HepG2 (cell line): ENCODE results near the gene HAP1. TPM values are rescaled to one million over a fixed set of nuclear protein-coding genes. Genes with fewer than 3 reads are reported as not detected.
A peak's percentile ranks its signal among the peaks of the same experiment; 100 is the strongest.

ENCODE experiments used
- DPF2 ChIP-seq: sonication (generic); formaldehyde crosslinking; IDR thresholded peaks from 2 replicates; pipeline ENCODE4 v1.4.0; 2020; ENCODE audit warnings: mild to moderate bottlenecking, low read depth, missing genetic modification reagents, borderline replicate concordance
- KMT2A ChIP-seq: sonication (generic); formaldehyde crosslinking; IDR thresholded peaks from 2 replicates; pipeline ENCODE4 v1.4.0; 2020; ENCODE audit warnings: missing genetic modification reagents
- MAX ChIP-seq: IDR thresholded peaks from 2 replicates; pipeline ENCODE4 v1.6.1; 2012; ENCODE audit warnings: inconsistent platforms
- PAF1 ChIP-seq: IDR thresholded peaks from 2 replicates; pipeline ENCODE4 v1.6.1; 2016; ENCODE audit warnings: missing genetic modification reagents, missing compliant biosample characterization
- PAX8 ChIP-seq: sonication (generic); formaldehyde crosslinking; IDR thresholded peaks from 2 replicates; pipeline ENCODE4 v1.8.0; 2022; ENCODE audit warnings: mild to moderate bottlenecking, missing genetic modification reagents, borderline replicate concordance
- POLR2A ChIP-seq, 2 experiments: IDR thresholded peaks; 2 replicates each; pipeline ENCODE4 v1.6.1; 2011; ENCODE audit warnings: low read depth in 2 of 2, low read length in 2 of 2, mild to moderate bottlenecking in 1 of 2, moderate library complexity in 1 of 2; ENCODE audit not compliant: insufficient read depth in 1 of 2
- POLR2AphosphoS2 ChIP-seq: IDR thresholded peaks from 2 replicates; pipeline ENCODE4 v1.6.1; 2011; ENCODE audit warnings: low read depth, low read length, improper control_type of control experiment
- RELA ChIP-seq: sonication (generic); formaldehyde crosslinking; IDR thresholded peaks from 2 replicates; pipeline ENCODE4 v1.4.0; 2020; ENCODE audit warnings: missing genetic modification reagents
- SP5 ChIP-seq: IDR thresholded peaks from 2 replicates; pipeline ENCODE4 v1.6.1; 2016; ENCODE audit warnings: low read depth, borderline replicate concordance
- ZBTB33 ChIP-seq: sonication (generic); formaldehyde crosslinking; IDR thresholded peaks from 2 replicates; pipeline ENCODE4 v1.4.0; 2020; ENCODE audit warnings: missing genetic modification reagents
- ZFP36L1 ChIP-seq: sonication (generic); formaldehyde crosslinking; IDR thresholded peaks from 2 replicates; pipeline ENCODE4 v1.8.0; 2022; ENCODE audit warnings: mild to moderate bottlenecking, missing genetic modification reagents, moderate library complexity
- ZFP82 ChIP-seq: sonication (generic); formaldehyde crosslinking; IDR thresholded peaks from 2 replicates; pipeline ENCODE4 v1.5.1; 2020; ENCODE audit warnings: mild to moderate bottlenecking, missing genetic modification reagents, borderline replicate concordance
- ZHX1 ChIP-seq: sonication (generic); formaldehyde crosslinking; IDR thresholded peaks from 2 replicates; pipeline ENCODE4 v1.8.1; 2022; ENCODE audit warnings: low read depth, mild to moderate bottlenecking, missing genetic modification reagents
- ZNF30 ChIP-seq: sonication (generic); formaldehyde crosslinking; IDR thresholded peaks from 2 replicates; pipeline ENCODE4 v1.5.0; 2020; ENCODE audit warnings: mild to moderate bottlenecking, missing genetic modification reagents
- ZNF556 ChIP-seq: sonication (generic); formaldehyde crosslinking; IDR thresholded peaks from 2 replicates; pipeline ENCODE4 v1.4.0; 2020; ENCODE audit warnings: mild to moderate bottlenecking, missing genetic modification reagents, borderline replicate concordance
- ZNF558 ChIP-seq: sonication (generic); formaldehyde crosslinking; IDR thresholded peaks from 2 replicates; pipeline ENCODE4 v1.9.0; 2022; ENCODE audit warnings: mild to moderate bottlenecking, missing genetic modification reagents, borderline replicate concordance
- ZNF639 ChIP-seq: conservative IDR thresholded peaks from 2 replicates; pipeline ENCODE4 v1.6.1; 2018; ENCODE audit warnings: missing genetic modification reagents
- ZNF672 ChIP-seq: sonication (generic); formaldehyde crosslinking; IDR thresholded peaks from 2 replicates; pipeline ENCODE4 v1.8.1; 2022; ENCODE audit warnings: missing genetic modification reagents
- ZNF747 ChIP-seq: sonication (generic); formaldehyde crosslinking; IDR thresholded peaks from 2 replicates; pipeline ENCODE4 v1.8.1; 2023; ENCODE audit warnings: missing genetic modification reagents, mild to moderate bottlenecking, borderline replicate concordance
- ZNF772 ChIP-seq: sonication (generic); formaldehyde crosslinking; IDR thresholded peaks from 2 replicates; pipeline ENCODE4 v1.5.0; 2020; ENCODE audit warnings: mild to moderate bottlenecking, missing genetic modification reagents
- ZNF784 ChIP-seq: sonication (generic); formaldehyde crosslinking; IDR thresholded peaks from 2 replicates; pipeline ENCODE4 v1.5.1; 2020; ENCODE audit warnings: missing genetic modification reagents, mild to moderate bottlenecking, borderline replicate concordance
- ZNF816 ChIP-seq: sonication (generic); formaldehyde crosslinking; IDR thresholded peaks from 2 replicates; pipeline ENCODE4 v1.8.0; 2022; ENCODE audit warnings: missing genetic modification reagents, mild to moderate bottlenecking, borderline replicate concordance
- ZNF878 ChIP-seq: sonication (generic); formaldehyde crosslinking; IDR thresholded peaks from 2 replicates; pipeline ENCODE4 v1.8.1; 2023; ENCODE audit warnings: mild to moderate bottlenecking, missing genetic modification reagents, moderate library complexity
- polyA plus RNA-seq, 8 experiments: library from polyadenylated mRNA; depleted of rRNA in 3 of 8; stranded (reverse) in 7 of 8; unstranded in 1 of 8; fragments of >200 nt; fragmentation: Illumina TruSeq in 4 of 8; extraction: Trizol in 4 of 8; gene quantifications; 2 replicates each; pipeline versions ENCODE4 v1.2.1 to v1.2.3, GENCODE V29; 2011 to 2016; ENCODE audit warnings: low read depth in 4 of 8, missing spikeins in 1 of 8, mixed read lengths in 1 of 8; ENCODE audit not compliant: insufficient read depth in 1 of 8
- total RNA-seq, 5 experiments: library from RNA; depleted of rRNA; stranded (reverse); fragments of >200 nt; fragmentation: Illumina TruSeq; extraction: Trizol; gene quantifications; 2 replicates each; pipeline ENCODE4 v1.2.3, GENCODE V29; 2016; ENCODE audit warnings: low read depth in 1 of 5

The HAP1 gene
- total and polyA plus RNA-seq, 2 of the 13 experiments (the other 11 are each of a cell fraction or from before 2014, with no cell fraction given): 0.07 TPM

- TF ChIP-seq ZNF30 (no peak), POLR2A (IDR thresholded peaks at IDR 0.05; ENCODE audit: insufficient read depth in 1 of 2, low read depth in 2 of 2, low read length in 2 of 2) (peak; percentile 37 to 66; a peak in 3 of 4 replicates), ZNF558 (CRISPR knock-in tag) (no peak), ZNF784 (CRISPR knock-in tag) (0 out of 2 replicates have a peak, but pooled peaks have one; percentile 12), KMT2A (CRISPR knock-in tag) (no peak), ZNF772 (CRISPR knock-in tag) (no peak), DPF2 (CRISPR knock-in tag) (no peak), ZHX1 (no peak), POLR2AphosphoS2 (0 out of 2 replicates have a peak, but pooled peaks have one; percentile 7), ZNF672 (CRISPR knock-in tag) (no peak), ZFP82 (CRISPR knock-in tag) (no peak), ZNF878 (CRISPR knock-in tag) (peak; percentile 52; the same call in 1 of the 2 replicates), MAX (0 out of 2 replicates have a peak, but pooled peaks have one; percentile 13), ZNF816 (CRISPR knock-in tag) (no peak), RELA (CRISPR knock-in tag) (no peak), PAX8 (CRISPR knock-in tag) (no peak), ZBTB33 (CRISPR knock-in tag) (peak; percentile 71), ZFP36L1 (CRISPR knock-in tag) (no peak), SP5 (no peak), ZNF639 (CRISPR knock-in tag) (no peak), ZNF747 (CRISPR knock-in tag) (peak; percentile 40; the same call in 1 of the 2 replicates), PAF1 (CRISPR knock-in tag) (peak; percentile 83; the same call in 1 of the 2 replicates), ZNF556 (CRISPR knock-in tag) (0 out of 2 replicates have a peak, but pooled peaks have one; percentile 13)
Measured at GRCh38 chr17:41691031-41691777, 43.2 kb downstream of the HAP1 start (continued).
